ENCODE results near the gene IMPG1.

- TF ChIP-seq POLR2A (IDR thresholded peaks at IDR 0.05) (no peak), CTCF (IDR thresholded peaks at IDR 0.05) (no peak)
These were observed 137.0 kb downstream of the IMPG1 start for GRCh38 chr6:75935473-75935793.

Data from thyroid gland (tissue), 4 donors.